Stimulated activated CD8-positive, alpha-beta memory T cell treated with anti-CD3 and anti-CD28 coated beads, Interleukin-15, amount 100 ng/mL, for 4 hours (primary cell): ENCODE results near the gene PIGA.
A peak's percentile ranks its signal among the peaks of the same experiment; 100 is the strongest.

Source experiments
- DNase-seq, 2 donors: peaks; one replicate each; pipeline ENCODE4 v3.0.0-alpha.2; 2020; ENCODE audit warnings: low read depth in 2 of 2

Gene PIGA, protein sequence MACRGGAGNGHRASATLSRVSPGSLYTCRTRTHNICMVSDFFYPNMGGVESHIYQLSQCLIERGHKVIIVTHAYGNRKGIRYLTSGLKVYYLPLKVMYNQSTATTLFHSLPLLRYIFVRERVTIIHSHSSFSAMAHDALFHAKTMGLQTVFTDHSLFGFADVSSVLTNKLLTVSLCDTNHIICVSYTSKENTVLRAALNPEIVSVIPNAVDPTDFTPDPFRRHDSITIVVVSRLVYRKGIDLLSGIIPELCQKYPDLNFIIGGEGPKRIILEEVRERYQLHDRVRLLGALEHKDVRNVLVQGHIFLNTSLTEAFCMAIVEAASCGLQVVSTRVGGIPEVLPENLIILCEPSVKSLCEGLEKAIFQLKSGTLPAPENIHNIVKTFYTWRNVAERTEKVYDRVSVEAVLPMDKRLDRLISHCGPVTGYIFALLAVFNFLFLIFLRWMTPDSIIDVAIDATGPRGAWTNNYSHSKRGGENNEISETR

DNA sequence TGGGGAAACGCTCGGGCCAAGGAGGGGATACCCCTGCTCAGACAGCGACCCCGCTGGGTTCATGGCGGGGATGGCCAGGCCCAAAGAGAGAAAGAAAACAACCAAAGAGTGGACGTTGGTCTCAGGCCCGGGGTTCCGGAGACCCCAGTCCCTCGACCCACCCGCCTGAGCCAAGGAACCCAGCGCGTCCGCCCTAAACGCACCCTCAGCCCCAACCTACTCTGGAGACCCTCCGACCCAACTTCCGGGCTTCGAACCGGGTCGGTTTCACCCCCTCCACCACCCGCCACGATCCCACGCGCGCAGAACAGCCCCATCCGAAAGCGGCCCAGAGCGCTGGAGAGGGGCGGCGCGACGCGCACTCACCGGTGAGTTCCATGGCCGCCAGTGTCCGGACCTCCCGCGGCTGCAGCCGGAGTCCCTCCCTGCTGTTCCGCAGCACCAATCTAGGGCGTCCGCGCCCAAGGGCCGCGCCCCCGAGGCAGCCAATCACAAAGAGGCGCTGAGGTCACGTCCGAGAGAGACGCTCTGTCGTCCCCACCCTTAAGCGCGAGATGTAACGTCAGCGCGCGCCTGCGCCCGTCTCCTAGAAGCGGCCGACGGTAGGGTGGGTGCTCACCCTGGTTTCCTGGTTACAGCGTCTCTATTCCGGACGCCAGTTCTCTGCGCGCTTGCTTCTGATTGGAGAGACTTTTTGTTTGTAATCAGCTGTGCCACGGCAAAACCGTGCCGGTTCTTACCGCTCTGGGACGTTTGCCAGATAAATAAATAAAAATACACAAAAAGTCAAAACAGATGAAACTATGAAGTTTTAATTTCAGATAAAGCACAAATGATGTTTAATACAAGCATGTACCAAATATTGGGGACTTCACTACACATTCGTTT lies at the start of gene PIGA:
Gene PIGA (minus strand): TSS at position 389 of the 888 bp plus-strand sequence. CDS start 3,593 bp downstream, outside the sequence.
- DNase-seq: peak; percentile 78 to 85

DNA sequence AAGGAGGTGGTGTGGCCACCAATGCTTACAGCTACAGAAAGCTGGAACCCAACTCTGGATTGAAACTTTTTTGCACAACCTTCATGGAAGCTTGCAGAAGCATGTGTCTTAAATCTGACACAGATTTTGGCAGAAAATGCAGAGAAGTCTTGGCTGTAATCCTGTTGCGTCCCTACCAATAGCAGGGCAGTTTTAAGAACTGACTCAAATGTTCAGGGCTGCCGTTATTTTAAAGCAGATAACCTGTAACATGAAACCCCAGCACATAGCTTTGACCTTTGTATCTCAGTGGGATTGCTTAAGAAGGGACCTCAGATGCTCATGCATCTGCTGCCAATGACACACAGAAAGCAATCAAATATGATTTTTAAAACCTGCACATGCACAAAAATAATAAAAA lies 49.0 kb upstream of the PIGA start, which contains the start of gene VEGFD:
Gene VEGFD (minus strand): TSS at position 110 of the 400 bp plus-strand sequence. CDS start 467 bp downstream, outside the sequence.
- DNase-seq: no peak

DNA sequence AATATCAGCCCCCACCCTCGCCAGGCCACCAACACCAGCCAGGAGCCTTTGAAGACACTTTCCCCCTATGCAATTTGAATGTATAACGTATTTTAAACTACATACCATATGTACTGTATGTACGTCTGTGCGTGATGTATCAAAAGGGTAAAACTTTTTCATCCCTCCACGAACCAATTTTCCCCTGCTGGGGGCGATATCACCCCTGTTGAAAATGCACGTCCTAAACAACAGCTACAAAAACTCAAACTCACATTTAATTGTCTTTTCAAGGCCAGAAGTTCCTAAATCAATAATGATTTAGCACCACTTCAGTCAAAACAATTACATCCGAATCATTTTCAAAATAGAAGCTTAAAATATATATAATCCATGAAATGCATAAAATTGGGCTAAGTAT lies 47.5 kb upstream of the PIGA start:
- no peak for DNase-seq

DNA sequence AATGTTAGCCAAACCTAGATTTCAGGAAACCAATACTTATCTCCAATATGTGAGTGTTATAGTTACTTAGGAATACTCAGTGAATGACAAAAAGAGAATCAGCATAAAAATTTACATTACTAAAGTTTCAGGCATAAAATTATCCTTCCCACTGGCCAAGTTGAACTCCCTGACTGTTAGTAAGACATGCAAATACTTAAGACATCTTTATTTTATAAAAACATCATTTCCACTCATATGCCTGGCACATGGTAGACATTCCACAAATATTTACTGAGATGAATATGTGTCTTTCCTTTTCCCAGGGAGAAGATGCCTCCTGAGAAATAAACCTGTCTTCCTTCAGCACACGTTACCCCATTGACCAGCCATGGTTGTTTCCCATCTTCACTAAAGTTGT lies 41.6 kb upstream of the PIGA start:
- DNase-seq: no peak

DNA sequence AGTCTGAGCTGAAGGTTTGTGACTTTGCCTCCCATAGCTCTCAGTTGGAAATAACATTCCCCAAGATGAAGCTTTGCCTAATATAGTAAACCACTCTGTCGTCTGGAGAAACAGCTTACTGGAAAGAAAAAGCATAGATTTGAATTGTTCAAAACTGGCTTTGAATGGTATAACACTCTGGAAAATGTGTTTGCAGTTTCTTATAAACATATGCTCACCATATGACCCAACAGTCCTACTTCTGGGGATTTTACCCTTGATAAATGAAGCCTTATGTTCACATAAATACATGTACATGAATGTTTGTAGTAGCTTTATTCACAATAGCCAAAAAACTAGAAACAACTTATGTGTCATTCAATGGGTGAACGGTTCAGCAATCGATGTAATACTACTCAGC lies 38.7 kb upstream of the PIGA start:
- no peak for DNase-seq

DNA sequence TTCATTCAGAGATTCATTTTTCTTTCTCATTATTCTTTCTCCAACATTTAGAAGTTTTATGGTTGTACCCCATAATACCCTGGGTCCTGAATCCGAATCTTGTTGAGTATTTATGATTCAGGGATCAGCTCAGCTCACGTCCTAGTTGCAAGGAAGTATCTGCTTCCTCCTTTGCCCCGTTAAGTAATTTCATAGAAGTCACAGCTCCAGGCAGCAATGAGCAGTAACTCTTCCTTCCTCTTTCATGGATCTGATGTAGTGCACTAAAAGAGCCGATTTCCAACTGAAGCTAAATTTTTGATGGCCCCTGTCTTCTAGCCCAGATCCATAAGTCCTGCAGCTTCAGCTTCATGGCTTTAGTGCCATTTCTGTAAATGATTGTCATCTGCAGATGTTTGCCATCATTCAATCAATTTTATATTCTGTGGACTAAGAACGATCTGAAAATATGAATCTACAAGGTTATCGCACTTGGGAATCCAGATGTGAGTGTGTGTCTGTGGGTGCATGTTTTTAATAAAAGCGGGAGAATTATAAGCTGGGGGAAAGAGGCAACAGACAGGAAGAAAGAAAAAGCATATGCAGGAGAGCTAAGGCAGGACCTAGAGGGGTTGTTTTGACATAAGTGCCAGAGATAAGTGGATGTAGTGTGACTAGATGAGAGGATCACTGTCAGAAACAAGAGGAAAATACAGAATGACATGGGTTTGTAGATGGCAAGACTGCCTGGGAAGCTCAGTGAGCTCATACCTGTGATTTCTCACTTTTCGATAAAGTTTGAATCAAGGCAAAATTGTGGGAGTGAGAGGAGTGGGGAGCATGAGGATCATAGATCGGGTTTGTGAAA lies 31.4 kb upstream of the PIGA start:
- DNase-seq: no peak

DNA sequence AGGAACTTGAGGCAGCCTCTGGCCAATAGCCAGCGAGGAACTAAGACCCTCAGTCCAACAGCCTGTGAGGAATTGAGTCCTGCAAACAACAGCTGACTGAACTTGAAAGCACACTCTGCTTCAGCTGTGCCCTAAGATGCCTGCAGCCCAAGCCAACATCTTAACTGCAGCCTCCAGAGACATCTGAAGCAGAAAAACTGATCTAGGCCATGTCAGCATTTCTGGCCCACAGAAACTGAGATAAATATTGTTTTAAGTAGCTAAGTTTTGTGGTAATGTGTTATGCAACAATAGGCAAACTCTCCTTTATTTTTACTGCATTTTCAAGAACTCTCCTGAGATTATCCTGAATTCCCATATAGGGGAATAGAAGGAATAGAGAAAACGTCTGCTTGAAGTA lies 24.4 kb upstream of the PIGA start:
- no peak for DNase-seq

DNA sequence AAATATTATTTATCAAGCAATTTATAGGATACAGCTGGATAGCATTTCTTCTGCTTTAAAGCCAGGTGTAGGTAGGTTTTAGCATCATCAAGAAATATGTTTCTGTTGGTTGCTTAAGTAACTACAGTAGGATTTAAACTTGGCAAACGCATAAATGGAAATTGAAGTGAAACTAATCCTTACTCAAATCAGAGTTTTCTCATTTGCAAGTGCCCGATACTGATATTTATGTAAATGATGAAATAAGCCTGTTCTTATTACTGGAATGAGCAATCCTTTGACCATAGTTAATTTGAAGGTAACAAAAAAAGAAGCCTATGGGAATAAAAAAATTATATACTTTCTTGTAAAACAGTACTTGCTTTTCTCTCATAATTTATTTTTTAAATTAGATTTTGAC lies 23.2 kb upstream of the PIGA start:
- no peak for DNase-seq

DNA sequence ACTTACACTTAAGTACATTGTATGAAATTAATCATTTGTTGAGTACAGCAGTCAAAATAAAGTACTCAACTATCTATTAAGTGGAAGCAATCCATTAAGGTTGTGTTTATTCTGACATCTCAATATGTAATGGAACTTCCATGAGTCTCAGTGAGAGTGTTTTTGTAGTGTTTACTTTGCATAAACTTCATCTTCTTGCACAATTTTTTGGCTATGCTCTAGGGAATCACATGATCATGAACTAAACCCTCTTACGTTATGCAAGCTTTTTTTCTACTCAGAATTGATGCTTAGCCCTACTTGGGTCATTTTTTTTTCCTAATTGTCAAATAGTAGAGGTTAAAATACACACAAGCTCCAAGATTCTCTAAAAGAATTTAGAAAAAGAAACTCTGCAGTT lies 21.1 kb upstream of the PIGA start:
- no peak for DNase-seq

DNA sequence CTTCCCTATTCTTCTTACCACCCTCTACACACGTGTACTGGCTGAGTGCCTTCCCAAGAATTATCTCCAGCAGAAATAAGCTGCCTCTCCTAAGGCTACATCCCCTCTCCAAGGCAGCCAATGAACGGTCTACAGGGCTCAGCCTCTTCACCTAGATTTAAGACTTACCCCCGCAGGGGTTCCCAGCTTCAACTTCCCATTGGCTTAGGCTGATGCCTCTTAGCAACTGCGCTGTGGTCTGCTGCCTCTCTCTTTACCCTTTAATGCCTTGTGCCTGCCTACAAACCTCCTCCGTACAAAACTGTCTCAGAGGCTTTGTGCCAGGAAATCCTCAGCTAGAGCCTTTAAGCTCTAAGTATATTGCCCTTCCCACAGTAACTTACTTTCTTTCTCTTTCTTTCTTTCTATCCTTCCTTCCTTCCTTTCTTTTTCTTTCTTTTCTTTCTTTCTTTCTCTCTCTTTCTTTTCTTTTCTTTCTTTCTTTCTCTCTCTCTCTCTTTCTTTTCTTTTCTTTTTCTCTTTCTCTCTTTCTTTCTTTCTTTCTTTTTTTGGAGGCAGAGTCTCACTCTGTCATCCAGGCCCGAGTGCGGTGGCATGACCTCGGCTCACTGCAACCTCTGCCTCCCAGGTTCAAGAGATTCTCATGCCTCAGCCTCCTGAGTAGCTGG lies 15.1 kb upstream of the PIGA start:
- DNase-seq: no peak

DNA sequence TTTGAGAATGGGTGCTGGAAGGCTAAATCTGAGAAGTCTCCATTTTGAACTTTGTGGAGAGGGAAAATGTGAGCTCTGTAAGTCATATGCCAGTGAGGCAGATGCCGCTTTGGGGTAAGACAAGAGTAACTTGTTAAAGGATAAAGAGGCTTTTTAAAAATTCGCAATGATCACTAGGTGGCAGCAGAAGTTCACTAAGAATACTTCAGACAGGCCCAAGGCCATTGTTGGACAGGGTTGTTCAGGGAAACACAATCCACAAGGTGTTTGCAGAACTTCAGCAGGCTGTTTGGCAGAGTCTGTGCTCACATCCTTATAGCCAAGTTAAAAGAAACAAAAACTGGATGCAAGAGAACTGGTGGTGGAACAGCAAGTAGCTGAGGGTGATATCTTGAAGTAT lies 13.7 kb upstream of the PIGA start:
- DNase-seq: no peak

DNA sequence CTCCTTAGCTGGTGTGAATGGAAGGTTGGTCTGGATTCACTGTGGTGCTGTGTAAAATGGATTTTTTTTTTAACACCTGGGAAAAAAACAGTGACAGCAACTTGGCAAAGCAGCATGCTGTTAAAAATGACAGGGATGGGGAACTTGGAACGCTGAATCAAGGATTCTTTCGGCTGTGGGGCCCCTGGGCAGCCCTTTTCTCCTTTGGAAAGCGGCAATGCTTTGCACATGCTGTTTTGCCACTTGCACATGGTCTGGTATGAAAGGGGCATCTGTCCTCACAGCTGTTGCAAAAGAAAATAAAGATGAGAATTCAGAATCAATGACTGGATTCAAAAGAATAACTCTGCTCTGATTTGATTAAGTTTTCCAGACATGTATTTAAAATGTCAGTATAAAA lies 10.7 kb upstream of the PIGA start:
- DNase-seq: no peak

DNA sequence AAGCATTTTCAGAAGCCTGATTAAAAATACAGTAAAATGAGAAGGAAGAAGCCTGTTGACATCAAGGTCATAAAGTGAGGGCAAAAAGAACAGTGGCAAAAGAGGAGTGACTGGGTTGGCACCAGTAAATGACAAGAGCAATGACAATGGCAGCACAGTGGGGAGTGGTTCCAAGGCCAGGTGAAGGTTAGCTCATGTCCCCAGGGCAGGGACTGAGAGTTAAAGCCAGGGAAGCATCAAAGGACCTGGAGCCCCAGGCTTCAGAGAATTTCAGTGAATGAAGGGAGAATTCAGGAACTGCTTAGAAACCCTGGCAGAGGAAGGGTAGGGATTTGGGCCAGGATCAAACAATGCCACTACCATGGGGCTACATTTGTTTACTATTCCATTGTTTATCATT lies 8.8 kb upstream of the PIGA start:
- DNase-seq: no peak

DNA sequence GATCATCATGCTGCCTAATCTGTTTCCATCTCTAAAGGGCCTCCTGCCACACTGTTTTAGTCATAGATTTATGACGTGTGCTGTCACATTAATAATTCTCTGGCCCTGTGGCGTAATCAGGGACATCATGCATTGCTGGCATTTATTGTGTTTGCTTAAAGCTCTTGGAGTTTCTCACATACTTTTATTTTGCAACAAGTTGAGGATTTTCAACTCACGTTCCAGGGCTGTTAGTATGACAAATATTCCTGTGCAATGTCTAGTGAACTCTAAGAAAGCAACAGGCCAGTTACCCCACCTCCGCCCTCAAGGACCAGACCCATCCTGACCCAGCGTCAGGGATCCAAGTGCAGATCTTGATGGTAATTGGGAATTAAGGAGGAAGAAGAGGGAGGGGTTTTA lies 7.8 kb upstream of the PIGA start:
- DNase-seq: no peak

DNA sequence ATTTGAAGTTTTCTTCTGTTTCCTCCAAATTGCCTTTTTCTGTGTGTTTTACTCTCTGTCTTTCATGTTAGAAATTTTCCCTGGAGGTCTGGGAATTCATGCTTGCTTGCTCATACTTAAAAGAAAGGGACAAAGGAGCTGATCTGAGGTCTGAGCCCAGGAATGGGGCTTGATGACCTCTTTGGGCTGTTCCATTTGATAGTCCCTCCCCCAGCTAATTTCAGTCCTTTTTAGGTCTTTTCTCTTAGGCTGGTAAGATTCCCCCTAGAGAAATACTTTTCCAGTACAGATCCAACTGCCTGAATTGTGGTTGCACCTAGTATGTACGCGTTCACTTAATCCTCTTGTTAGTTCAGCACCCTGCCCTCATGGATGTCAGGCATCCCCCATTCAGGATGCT lies 5.5 kb upstream of the PIGA start:
- no peak for DNase-seq

DNA sequence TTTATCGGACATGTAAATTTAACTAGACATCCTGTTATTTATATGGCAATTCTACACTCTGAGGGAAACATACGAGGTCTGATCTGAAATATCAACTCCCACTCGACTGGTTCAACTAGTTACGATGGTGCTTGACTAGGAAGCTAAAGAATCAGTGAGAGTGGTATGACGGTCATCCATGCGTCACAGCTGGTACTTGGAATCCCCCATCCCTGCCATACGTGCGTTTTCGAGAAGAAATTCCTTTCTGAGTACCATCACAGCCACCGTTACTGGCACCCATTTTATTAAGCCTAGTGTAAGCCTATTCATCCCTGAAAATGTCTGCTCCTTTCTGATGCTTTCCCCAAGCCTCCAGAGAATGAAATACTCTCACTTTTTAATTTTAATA lies 695 bp upstream of the PIGA start:
- DNase-seq: peak in 1 of 2 donors; percentile 10

DNA sequence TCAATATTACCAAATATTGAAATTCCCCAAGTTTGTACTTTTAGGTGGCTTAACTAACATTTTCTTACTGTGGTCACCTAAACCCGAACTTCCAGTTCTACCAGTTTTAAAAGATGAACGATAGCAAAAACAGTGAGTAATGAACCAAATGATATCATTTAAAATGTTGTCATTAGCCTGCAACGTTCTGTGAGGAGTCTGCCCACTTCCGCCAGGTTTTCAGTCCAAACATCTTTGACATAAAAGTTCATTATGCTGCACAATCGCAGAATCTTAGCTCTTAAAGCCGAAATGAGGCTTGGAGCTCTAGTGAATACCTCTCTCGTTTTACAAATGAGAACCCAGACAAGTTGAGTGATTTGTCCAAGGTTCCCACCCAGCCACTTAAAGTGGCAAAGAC lies 762 bp downstream of the PIGA start:
- no peak for DNase-seq

DNA sequence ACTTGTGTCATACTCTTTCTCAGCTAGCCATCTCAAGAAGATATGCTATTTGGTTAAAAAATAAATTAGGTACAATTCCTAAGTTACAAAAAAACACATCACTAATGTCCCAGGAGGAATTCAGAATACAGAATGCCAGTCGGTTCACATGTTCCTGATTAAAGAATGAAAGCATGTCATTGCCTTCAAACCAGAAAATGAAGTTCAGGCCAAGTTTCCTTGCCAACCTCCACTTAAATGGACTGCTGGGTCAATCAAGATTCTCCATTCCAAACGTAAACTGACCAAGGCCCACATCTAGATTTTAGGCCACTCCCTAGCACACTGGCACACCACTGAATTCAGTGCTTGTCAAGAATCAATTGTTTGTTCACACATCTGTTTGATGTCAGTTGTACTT lies 6.5 kb downstream of the PIGA start:
- no peak for DNase-seq

DNA sequence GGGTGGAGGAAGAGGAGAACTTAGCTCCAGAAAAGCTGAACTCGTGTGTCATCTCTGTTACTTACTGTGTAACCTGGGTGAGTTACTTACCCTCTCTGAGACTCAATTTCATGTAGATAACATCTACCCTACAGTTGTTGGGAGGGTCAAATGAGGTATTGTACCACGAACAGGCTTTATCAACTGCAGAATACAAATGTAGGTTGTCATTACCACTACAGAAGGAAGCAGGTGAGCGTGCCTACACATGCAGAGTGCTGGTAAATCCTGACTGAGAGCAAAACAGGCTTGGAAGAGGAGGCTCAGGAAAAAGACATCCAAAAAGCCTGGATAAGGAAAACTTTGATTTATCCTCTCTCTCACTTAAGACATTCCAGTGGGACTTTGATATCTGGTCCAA lies 7.2 kb downstream of the PIGA start:
- DNase-seq: no peak

DNA sequence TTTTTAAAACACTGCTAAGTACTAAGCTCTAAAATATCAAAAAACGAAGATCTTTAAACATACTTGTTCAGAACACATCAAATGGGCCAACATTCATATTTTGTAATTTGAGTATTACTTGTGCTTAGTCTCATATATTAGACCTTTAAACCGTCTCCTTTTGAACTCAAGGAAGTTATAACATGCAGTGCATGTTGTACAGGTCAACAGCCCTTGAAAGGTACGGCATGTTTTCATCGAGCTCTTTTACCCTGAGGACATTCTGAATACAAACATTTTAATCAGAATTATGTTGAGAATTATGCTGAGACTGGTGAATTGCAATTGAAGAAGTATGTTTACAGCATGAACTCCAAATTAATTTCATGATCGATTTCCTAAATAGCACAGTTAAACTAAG lies 12.9 kb downstream of the PIGA start:
- no peak for DNase-seq

DNA sequence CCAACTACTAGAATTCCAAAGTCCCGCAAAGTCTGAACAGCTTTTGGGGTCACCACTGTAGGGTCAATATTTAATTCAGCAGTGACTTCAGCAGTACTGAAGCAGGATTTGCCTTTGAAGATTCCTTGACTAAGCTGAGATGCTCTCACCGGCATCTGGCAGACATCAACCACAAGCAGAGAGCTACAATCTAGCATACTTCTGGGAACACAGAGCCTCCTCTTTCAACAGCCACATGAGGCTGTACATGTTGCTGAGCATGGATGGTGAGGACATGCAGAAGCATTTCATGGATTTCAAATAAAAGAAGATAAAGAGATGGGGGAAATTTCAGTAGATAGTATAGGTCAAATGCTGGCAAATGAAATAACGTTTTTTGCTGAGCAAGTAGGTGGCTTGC lies 13.3 kb downstream of the PIGA start:
- no peak for DNase-seq
